Mucosa of gallbladder (tissue), 1 donor: ENCODE measurements around the gene ZFPM1. TPM values are rescaled to one million over a fixed set of nuclear protein-coding genes. Genes with fewer than 3 reads are reported as not detected.
A peak's percentile ranks its signal among the peaks of the same experiment; 100 is the strongest.
"Not testable (repeated sequence)": the region's sequence is repeated elsewhere in the genome, so short reads cannot be mapped to it uniquely, and the experiment has no call there.

ENCODE experiments used
- DNase-seq: peaks from one replicate; pipeline ENCODE4 v3.0.0-alpha.2; 2020; ENCODE audit warnings: low spot score
- total RNA-seq: library from RNA; stranded (reverse); gene quantifications from one replicate; pipeline ENCODE4 v1.2.1, GENCODE V29; 2021
- donor health status: DM: no; HTN: no; CAD: no.

Gene ZFPM1
- total RNA-seq, 1 donor from 2014 or later: 72.0 TPM

DNA sequence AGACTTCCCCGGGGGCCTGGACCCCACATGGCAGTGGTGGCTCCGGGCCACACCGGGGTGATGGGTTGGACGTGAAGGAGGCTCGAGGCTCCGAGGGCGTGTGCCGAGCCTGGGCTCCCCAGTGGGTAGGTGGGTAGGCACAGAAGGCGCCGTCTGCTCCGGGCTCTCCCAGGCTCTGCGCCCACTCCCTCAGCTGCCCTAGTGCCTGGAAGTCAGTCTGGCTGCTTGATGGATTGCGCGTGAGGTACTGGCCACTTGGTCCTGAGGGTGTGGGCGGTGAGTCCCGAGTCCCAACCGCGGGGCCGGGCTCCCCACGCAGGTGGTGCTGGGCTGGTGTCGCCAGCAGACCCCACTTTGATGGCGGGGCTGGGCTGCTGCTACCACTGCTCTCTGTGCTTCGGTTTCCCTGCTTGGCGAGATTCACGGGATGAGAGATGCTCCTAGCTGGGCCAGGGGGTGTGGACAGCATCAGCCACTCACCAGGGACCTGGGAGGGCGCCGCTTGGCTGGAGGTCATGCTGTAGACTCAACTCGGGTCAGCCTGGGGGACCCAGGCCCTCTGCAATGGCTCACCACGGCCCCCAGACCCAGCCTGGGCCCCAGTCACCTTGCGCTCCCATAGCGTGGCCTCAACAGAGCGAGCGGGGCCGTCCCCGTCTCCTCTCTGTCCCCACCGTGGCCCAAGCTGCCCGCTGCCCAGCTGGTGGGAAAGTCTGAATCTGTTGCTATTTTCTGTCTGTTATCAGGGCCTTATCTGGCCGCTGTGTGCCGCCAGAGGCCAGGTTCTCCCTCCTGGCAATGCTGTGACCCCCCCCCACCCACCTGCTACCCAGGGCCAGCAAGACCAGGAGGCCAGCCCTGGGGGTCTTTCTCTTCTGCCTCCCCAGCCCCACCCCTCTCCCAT lies 26.1 kb downstream of the ZFPM1 start:
- DNase-seq: no peak

DNA sequence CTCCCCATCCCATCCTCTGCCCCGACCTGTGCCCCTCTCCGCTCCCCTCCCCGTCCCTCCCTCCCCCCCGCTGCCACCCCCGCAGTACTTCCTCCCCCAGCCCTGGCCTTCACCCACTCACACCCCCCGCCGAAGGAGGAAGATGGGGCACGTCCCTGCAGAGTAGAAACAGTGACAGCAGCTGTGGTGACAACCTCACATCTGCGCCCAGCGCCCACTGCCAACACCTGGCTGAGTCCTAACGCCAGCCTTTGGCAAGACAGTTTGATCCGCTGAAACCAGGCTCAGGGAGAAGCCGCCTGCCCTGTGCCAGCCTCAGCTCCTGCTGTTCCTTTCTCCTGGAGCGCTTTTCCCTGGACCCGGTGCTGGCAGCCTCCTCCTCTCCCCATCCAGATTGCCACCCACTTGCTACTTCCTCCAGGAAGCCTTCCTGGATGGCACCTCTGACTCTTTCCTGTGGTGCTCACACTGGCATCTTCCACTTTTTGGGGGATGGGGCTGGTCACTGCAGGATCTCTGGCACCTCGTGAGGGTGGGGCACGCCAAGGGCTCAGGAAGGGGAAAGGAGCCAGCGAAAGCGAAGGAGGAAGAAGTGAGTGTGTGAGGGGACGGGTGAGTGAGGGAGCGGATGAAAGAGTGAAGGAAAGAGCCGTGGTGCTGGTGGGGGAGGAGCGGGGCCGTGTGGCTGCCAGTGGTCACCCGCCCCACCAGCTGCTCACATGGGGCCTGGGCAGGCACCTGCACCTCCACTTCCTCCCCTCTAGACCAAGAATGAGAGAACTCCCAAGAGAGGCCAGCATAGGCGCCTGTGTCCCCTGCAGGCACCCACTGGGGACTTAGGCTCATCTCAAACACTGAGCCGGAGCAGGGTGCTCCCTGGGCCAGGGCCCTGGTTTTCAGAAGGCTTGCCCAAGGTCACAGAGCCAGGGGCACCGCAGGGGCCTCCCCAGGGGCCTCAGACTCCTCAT lies 27.0 kb downstream of the ZFPM1 start:
- DNase-seq: no peak

DNA sequence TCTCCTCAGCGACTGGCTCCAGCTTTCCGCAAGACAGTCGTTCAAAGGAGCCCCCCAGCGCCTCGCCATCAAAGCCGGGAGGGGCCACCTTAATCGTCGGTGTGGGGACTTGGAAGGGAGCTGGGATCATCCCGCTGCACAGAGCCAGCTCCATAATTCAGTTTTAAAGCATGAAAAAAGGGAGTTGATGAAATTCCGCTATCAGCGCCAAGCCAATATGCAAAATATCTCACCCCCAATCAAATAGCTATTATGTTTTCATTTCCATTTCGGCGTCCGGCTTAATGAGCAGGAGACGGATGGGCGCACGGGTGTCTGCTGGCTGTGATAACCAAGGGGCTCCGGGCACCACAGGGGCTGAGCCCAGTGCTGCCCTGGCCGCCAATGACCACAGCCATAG lies 27.7 kb downstream of the ZFPM1 start:
- DNase-seq: no peak

DNA sequence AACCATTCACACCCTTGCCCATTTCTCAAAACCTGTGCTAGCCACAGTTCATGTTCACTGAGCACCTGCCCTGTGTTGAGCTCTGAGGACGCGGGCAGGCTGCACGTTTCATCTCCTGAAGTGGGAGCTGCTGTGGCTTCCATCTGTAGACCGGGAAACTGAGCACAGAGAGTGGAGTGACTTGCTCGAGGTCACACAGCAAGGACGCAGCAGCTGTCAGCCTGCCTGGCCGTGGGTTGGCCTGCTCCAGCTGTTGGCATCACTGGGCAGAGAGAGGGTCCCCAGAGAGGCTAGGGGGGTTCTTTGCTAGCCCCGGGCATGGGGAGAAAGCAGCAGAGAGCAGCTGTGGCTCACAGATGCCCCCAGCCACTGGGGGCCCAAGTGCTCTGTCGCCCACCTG lies 28.8 kb downstream of the ZFPM1 start:
- no peak for DNase-seq

DNA sequence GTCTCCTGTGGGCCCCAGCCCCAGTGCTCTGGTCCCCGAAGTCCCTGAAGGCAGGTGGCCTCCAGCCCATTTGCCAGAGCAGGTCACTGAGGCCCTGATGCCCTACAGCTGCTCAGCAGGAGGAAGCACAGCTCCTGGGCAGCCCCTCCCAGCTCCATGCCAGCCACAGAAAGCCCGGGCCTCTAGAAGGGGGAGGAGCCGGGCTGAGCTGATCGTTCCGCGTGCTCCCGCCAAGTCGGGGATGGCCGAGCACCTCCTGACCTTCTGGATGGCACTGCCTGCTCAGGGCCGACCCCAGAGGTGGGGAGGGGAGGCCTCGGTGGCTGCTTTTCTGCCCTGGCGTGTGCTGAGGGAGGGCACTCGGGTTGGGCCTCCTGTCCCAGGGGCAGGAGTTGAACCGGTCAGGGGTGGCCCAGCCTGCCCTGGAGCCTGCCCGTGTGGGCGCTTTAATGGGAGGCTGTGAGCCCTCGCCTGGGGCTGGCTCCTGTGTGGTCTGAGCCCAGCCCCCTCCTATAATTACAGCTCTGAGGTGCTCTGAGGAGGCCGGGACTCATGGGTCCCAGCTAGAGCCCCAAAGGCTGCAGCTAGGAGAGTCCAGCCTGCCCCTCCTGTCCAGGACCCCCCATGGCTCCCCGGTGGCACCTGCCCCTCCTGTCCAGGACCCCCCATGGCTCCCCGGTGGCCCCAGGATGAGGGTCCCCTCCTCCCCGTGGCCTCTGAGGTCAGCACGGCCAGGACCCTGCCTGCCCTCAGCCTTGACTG lies 29.7 kb downstream of the ZFPM1 start:
- peak; percentile 55 for DNase-seq

DNA sequence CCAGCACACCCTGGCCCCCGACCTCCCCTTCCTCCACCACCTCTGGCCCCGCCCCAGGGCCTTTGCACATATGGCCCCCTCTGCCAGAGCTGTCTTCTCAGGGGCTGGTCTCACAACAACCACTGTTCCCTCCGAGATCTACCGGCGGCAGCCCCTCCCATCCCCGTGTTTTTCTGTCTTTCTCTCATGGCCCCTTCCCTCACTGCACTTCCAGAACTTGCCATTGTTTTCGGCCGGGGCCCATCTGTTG lies 30.2 kb downstream of the ZFPM1 start:
- no peak for DNase-seq

DNA sequence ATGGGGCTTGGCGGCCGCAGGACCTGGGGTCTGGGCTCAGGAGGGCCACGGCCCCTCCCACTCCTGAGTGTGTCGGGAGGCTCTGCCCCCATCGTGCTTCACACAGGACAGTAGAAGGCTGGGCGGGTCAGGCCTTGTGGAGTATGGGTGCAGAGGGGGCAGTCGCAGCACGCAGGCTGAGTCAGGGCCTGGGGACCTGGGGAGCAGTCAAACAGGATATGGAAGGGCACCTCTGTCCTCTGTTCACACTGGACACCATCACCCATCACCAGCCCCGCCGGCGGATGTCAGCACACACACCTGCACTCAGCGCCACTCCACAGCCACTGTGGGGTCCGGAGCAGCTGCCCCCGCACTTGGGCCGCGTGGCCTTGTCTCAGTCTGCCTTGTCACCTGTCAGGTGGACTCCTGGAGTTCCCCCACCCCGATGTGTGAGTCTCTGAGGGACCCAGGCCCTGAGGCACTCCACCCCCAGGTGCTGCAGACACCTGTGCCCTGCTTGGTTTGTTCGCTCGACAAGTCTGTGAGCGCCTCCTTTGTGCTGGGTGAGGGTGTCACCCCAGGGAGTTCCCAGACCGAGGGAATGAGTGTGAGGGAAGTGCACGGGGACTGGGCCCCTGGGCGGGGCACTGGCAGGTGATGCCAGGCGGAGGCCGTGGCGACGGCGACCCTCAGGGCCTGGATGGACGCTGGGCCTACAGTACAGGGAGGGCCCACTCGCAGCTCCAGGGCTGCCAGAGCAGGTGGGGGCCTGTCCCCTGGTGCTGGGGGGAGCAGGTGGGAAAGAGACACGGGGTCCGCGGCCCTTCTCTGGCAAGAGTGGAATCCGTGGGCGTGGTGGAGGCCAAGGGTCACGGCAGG lies 31.7 kb downstream of the ZFPM1 start:
- no peak for DNase-seq

DNA sequence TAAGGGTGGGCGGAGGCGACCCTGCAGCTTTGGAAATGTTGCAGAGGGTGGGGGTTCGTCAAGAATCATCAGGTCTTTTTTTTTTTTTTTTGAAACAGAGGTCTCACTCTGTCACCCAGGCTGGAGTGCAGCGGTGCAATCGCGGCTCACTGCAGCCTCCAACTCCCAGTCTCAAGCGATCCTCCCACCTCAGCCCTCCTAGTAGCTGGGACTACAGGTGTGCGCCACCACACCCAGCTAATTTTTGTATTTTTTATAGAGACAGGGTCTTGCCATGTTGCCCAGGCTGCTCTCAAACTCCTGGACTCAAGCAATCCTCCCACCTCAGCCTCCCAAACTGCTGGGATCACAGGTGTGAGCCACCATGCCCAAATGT lies 32.3 kb downstream of the ZFPM1 start:
- DNase-seq: not testable (repeated sequence)

DNA sequence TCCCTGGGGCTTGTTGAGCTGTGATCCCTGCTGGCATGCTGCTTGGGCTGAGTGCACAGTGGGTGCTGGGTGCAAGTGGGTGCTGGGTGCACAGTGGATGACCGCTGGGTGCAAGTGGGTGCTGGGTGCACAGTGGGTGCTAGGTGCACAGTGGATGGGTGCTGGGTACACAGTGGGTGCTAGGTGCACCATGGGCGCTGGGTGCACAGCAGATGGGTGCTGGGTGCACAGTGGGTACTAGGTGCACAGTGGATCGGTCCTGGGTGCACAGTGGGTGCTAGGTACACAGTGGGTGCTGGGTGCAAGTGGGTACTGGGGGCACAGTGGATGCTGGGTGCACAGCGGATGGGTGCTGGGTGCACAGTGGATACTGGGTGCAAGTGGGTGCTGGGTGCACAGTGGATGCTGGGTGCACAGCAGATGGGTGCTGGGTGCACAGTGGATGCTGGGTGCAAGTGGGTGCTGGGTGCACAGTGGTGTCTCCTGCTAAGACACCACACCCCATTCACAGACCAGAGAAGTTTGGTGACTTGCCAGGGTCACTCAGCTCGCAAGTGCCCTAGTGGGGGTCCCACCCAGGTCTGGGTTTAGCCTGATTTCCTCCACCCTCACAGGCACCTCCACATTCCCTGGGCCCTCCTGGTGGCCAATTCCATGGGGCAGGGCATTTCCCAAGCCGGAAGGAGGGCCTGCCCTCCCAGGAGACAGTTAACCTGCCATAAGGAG lies 33.5 kb downstream of the ZFPM1 start:
- no peak for DNase-seq

DNA sequence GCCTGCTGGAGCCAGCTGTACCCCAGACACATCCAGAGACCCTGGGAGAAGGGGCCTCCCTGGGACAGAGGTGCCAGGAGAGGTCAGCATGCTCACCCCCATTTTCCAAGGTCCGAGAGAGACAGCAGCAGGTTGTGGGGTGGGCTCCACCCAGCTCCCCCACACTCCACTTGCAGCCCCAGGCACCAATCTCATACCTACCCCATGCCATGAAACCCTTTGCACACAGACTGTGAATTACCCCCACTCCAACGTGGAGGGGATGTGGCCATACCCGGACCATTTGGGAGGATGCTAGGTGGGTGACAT lies 34.0 kb downstream of the ZFPM1 start:
- no peak for DNase-seq

DNA sequence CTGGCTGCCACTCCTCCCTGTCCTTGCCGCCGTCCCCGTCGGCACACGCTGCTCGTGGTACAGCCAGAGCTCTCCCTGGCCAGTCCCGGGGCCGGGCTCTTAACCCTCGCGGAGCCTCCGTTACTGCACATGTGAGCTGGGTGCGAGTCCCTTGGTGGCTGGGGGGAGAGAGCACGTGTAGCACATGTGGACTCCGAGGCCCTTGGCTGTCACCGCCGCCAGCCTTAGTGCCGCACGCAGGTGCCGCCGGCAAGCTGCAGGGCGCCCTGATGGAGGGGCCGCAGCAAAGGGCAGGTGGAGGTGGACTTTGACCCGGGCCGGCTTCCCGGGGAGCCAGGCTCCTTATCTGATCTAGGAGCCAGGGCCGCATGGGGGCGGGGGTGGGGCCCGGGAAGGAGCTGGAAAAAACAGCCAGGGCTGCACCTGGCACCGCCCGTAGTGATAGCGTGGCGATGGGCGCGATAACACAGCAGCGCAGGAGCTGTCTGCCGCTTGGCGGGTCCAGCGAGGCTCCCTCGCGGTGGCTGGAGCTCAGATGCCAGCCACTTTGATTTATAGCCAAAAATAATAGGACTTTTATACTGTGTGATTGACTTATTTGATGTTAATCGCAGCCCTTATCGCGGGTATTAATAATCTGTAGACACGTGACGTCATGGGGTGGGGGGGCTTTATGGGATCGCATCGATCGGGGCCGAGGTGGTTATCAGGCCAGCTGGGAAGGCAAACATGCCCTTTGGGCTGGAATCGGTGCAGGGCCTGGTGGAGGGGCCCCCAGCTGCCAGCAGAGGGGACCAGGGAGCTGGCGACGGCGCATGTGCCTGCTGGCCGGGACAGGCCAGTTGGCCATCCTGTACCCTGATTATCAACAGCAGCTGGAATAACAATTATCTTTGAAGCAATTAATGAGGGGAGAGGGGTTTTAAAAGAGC lies 35.1 kb downstream of the ZFPM1 start:
- DNase-seq: peak; percentile 94

DNA sequence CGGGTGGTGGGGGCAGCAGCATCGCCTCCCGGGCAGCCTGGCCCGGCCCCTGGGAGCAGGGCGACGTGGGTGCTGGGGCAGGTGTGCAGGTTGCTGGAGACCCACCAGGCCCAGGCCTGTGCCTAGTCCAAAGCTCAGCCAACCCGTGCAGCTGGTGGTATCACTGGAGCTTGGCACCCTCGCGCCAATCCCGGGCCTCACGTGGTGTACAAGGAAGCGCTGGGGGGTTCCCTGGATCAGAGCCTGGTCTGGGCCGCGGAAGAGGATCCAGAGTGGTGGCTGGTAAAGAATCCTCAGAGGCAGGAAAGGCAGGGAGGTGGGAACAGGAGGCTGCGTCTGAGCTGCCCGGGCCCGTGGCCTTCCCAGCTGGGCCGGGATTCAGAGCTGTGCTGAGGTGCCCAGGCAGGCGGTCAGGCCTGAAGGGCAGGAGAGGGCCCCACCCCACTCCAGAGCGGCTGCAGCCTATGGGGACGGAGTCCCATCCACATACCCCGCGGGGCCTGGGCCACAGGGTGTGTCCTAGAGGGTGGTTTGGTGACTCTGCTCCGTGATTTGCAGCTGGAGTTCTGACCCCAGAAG lies 36.2 kb downstream of the ZFPM1 start:
- peak; percentile 79 for DNase-seq

DNA sequence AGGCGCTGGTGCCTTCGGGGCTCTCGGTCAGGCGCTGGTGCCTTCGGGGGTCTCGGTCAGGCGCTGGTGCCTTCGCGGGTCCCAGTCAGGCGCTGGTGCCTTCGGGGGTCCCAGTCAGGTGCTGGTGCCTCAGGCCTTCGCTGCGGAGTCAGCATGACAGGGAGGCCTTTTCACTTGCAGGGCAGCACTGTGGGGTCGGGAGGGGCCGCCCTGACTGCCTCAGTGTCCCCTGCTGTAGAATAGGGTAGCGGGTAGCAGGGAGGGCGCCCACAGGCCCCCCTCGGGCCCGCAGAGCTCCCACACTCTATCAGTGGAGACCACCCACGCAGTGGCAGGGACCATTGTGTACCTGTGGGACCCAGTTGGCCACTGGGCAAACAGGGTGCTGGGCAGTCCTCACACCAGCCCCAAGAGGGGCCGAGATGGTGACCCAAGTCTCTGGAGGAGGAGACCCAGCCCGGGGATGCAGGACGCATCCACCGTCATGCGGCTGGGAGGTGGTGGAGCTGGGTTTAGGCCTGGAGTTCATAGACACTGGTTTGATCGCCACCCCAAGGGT lies 38.0 kb downstream of the ZFPM1 start:
- no peak for DNase-seq

DNA sequence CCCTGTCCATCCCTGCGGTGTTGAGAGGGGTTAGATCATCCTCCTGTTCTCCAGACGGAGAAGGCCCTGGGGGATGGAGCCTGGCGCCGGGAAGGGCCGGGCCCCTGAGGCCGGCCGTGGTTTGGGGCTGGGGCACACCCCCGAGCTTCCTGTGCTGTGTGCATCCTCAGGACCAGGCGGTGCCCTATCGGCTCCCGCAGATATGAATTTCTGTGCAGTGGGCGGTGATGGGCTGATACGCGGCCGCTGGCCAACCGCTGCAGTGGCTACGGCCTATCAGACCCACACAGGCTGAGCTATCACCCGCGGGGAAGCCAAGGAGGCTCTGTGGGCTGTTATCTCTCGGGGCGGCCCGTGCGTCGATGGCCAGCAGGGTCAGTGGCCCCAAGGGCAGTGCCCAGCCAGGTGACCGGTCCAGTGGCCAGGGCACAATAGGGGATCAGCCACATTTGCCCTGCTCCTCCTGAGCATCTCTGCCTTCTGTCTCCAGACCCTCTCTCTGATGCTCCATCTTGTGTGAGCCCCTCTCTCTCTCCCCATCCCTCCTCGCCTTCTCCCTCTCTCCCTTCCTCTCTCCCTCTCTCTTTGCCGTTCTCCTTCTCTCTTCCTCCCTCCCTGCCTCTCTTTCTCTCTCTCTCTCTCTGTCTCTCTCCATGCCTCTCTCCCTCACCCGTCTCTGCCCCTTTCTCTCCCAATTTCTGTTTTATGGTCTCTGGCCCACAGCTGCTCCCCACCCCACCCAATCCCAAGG lies 38.7 kb downstream of the ZFPM1 start:
- DNase-seq: no peak

DNA sequence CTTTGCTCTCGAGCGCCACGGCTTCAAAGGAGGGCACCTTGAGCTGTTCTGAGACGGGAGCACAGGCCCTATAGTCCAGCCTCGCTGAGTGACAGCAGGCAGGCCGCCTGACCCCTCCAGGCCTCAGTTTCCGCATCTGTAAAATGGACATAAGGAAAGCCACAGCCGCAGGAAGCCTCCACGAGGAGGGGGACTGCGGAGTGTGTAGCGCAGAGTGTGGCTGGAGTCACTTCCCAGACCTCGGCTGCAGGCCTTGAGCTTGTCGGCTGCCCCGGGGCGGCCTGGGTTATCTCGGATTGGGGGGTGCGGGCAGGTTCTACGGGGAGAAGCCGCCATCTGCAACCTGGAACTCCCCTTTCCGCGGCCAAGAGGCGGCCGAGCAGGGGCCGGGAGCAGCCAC lies 40.8 kb downstream of the ZFPM1 start:
- no peak for DNase-seq

DNA sequence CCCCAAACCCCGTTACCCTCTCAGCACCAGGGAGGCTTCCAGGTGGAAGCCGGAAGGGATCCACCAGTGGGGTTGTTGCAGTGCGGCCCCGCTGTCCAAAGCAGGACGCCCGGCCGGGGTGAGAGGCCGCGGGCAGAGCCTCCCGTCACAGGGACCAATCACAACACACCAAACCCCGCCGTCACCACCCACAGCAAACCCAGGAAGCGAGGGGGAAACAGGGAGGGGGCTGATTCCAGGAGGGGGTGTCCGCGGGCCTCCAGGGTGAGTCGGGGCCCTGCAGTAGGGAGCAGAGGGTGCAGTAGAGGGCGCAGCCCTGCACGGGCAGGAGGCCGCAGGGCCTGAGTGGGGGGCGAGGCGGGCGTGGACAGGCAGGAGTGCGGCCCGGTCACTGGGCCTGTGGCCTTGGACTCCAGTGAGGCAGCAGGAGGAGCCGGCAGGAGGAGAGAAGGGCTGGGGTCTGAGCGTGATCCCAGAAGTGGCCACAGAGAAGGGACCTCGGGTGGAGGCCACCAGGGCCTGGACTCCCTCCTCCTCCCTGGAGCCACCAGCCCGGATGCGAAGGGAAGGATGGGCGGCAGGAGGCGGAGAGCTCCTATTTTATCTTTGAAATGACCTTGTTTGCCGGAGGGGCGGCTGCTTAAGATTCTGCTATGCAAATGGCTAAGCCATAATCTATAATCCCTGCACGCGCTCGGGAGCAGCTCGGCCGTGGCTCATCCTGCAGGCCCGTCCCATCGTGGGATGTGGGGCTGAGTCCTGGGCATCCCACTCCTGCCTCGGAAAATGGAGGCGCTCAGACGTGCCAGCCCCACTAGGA lies 41.5 kb downstream of the ZFPM1 start:
- DNase-seq: no peak

DNA sequence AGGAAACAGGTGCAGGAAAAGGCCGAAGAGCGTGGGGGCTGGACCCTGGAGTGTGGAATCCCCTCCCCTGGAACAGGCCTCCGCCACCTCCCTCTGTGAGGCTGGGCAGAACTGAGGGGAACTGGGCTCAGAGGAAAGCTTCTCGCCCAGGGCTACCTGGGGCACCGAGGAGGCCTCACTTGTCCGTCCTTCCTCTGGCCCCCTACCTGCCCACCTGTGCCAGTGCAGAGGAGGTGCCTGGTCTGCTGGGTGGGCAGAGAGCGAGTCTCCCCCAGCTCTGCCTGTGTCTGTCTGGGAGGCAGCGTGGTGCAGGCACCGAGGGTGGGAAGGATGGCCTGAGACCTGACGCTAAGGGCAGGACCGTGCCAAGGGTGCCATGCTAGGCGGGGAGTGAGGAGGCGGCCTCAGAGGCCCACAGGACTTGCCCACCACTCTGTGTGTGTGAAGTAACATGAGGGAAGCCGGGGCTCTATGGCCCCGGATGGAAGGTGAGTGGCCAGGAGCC lies 42.2 kb downstream of the ZFPM1 start:
- no peak for DNase-seq
